Activated gamma-delta T cell treated with Interleukin-2 at 50 U/mL for 16 hours (primary cell): ENCODE measurements around the gene SEC23A.
"Not testable (repeated sequence)": the region's sequence is repeated elsewhere in the genome, so short reads cannot be mapped to it uniquely, and the experiment has no call there.

ENCODE experiments used
- DNase-seq: peaks from one replicate; pipeline ENCODE4 v3.0.0-alpha.2; 2020

The SEC23A gene

GRCh38 chr14:39028620-39029019, 74.4 kb downstream of the SEC23A start:
- no peak for DNase-seq

GRCh38 chr14:39025810-39026627, 77.0 kb downstream of the SEC23A start:
- no peak for DNase-seq

- DNase-seq: no peak
Measured at GRCh38 chr14:39025250-39025809, 77.7 kb downstream of the SEC23A start.

GRCh38 chr14:39023939-39024871, 78.8 kb downstream of the SEC23A start:
- no peak for DNase-seq

- not testable (repeated sequence) for DNase-seq
Measured at GRCh38 chr14:39017096-39018016, 85.7 kb downstream of the SEC23A start.

- no peak for DNase-seq
Measured at GRCh38 chr14:39016733-39017095, 86.3 kb downstream of the SEC23A start.

GRCh38 chr14:39015964-39016577, 87.0 kb downstream of the SEC23A start:
- DNase-seq: no peak

GRCh38 chr14:39015360-39015961, 87.6 kb downstream of the SEC23A start:
- no peak for DNase-seq

- DNase-seq: no peak
Measured at GRCh38 chr14:39014460-39014859, 88.6 kb downstream of the SEC23A start.

GRCh38 chr14:39008965-39009364, 94.1 kb downstream of the SEC23A start:
- DNase-seq: not testable (repeated sequence)

- DNase-seq: no peak
Measured at GRCh38 chr14:39006721-39007410, 96.2 kb downstream of the SEC23A start.

GRCh38 chr14:39005044-39005880, 97.8 kb downstream of the SEC23A start:
- DNase-seq: no peak

- no peak for DNase-seq
Measured at GRCh38 chr14:38999949-39000348, 103.1 kb downstream of the SEC23A start.

- DNase-seq: no peak
Measured at GRCh38 chr14:38994731-38995130, 108.3 kb downstream of the SEC23A start.

GRCh38 chr14:38993981-38994380, 109.1 kb downstream of the SEC23A start:
- no peak for DNase-seq

GRCh38 chr14:38992067-38992844, 110.8 kb downstream of the SEC23A start:
- no peak for DNase-seq

- no peak for DNase-seq
Measured at GRCh38 chr14:38991299-38991698, 111.7 kb downstream of the SEC23A start.

GRCh38 chr14:38989922-38990546, 113.0 kb downstream of the SEC23A start:
- no peak for DNase-seq

- no peak for DNase-seq
Measured at GRCh38 chr14:38987781-38988180, 115.3 kb downstream of the SEC23A start.
